NCI-H1105 (cell line): ENCODE data around the gene JAKMIP2.
A peak's percentile ranks its signal among the peaks of the same experiment; 100 is the strongest.
"Not testable (repeated sequence)": the region's sequence is repeated elsewhere in the genome, so short reads cannot be mapped to it uniquely, and the experiment has no call there.

Source experiments
- DNase-seq: peaks from one replicate; lab custom pipeline; 2025; lab: John Stamatoyannopoulos, UW

JAKMIP2 gene

GRCh38 chr5:147746986-147747385 is 35.5 kb downstream of the JAKMIP2 start:
- no peak for DNase-seq

- DNase-seq, result peak; percentile 81
Observed at GRCh38 chr5:147743678-147744374, 38.7 kb downstream of the JAKMIP2 start.

GRCh38 chr5:147743012-147743411 is 39.5 kb downstream of the JAKMIP2 start:
- no peak for DNase-seq

- no peak for DNase-seq
Observed at GRCh38 chr5:147742151-147742550, 40.4 kb downstream of the JAKMIP2 start.

- DNase-seq, result no peak
Observed at GRCh38 chr5:147740864-147741263, 41.7 kb downstream of the JAKMIP2 start.

GRCh38 chr5:147737921-147738320 is 44.6 kb downstream of the JAKMIP2 start:
- no peak for DNase-seq

GRCh38 chr5:147735621-147736125 is 46.9 kb downstream of the JAKMIP2 start:
- DNase-seq, result no peak

- DNase-seq, result no peak
Observed at GRCh38 chr5:147734894-147735293, 47.6 kb downstream of the JAKMIP2 start.

GRCh38 chr5:147733075-147733474 is 49.5 kb downstream of the JAKMIP2 start:
- no peak for DNase-seq

- no peak for DNase-seq
Observed at GRCh38 chr5:147732291-147732883, 50.1 kb downstream of the JAKMIP2 start.

GRCh38 chr5:147731431-147732290 is 50.9 kb downstream of the JAKMIP2 start:
- no peak for DNase-seq

GRCh38 chr5:147727200-147727599 is 55.3 kb downstream of the JAKMIP2 start:
- no peak for DNase-seq

GRCh38 chr5:147721191-147721960 is 61.2 kb downstream of the JAKMIP2 start:
- not testable (repeated sequence) for DNase-seq

- no peak for DNase-seq
Observed at GRCh38 chr5:147713550-147714295, 68.8 kb downstream of the JAKMIP2 start.

- no peak for DNase-seq
Observed at GRCh38 chr5:147712598-147712997, 69.9 kb downstream of the JAKMIP2 start.

- no peak for DNase-seq
Observed at GRCh38 chr5:147712019-147712418, 70.5 kb downstream of the JAKMIP2 start.

- no peak for DNase-seq
Observed at GRCh38 chr5:147711019-147711418, 71.5 kb downstream of the JAKMIP2 start.

- DNase-seq, result no peak
Observed at GRCh38 chr5:147708708-147709107, 73.8 kb downstream of the JAKMIP2 start.

- DNase-seq, result no peak
Observed at GRCh38 chr5:147704544-147704943, 78.0 kb downstream of the JAKMIP2 start.

- no peak for DNase-seq
Observed at GRCh38 chr5:147701468-147701867, 81.1 kb downstream of the JAKMIP2 start.

- no peak for DNase-seq
Observed at GRCh38 chr5:147699496-147700088, 82.9 kb downstream of the JAKMIP2 start.
